OCI-LY7 (cell line): ENCODE data around the gene FOXL3. TPM values are rescaled to one million over a fixed set of nuclear protein-coding genes. Genes with fewer than 3 reads are reported as not detected.

ENCODE experiments used
- BruUV-seq: library from RNA; stranded (reverse); fragments of 400-500 nt; replicated peaks from 2 replicates; lab custom pipeline; 2021; lab: Mats Ljungman, UMichigan
- CTCF ChIA-PET: fragments of 300-600 bp; sonication (Branson Sonifier 250); formaldehyde crosslinking; loops from one replicate; lab custom pipeline; 2022; ENCODE audit warnings: antibody characterized with exemption; ENCODE audit not compliant: unreplicated experiment; lab: Charles Lee
- POLR2A ChIA-PET: fragments of 300-600 bp; sonication (Branson Sonifier 250); formaldehyde crosslinking; loops from one replicate; lab custom pipeline; 2022; ENCODE audit warnings: antibody characterized with exemption; lab: Charles Lee
- DNase-seq: peaks from one replicate; pipeline ENCODE4 v3.0.0-alpha.2; 2015; ENCODE audit warnings: low spot score
- H2AFZ ChIP-seq: fragments of 200-600 bp; sonication (generic), shearing (Covaris generic); 2 replicates; pipeline ENCODE4 v1.6.1; 2014; ENCODE audit warnings: mild to moderate bottlenecking, antibody characterized with exemption, low read length, moderate library complexity
- H3K27ac ChIP-seq: fragments of 200-600 bp; sonication (generic); 2 replicates; pipeline ENCODE4 v1.5.1; 2014; ENCODE audit warnings: mixed run types, low read depth, mild to moderate bottlenecking, moderate library complexity, low read length, inconsistent platforms; ENCODE audit not compliant: poor library complexity, severe bottlenecking
- H3K36me3 ChIP-seq: fragments of 200-600 bp; sonication (generic); 2 replicates; pipeline ENCODE4 v1.6.1; 2014; ENCODE audit warnings: mild to moderate bottlenecking, antibody characterized with exemption, low read length, moderate library complexity, mixed read lengths; ENCODE audit not compliant: insufficient read depth
- H3K4me1 ChIP-seq: fragments of 200-600 bp; sonication (generic); 2 replicates; pipeline ENCODE4 v1.5.1; 2014; ENCODE audit warnings: mild to moderate bottlenecking, low read length; ENCODE audit not compliant: insufficient read depth, poor library complexity, severe bottlenecking
- H3K4me2 ChIP-seq: fragments of 200-600 bp; sonication (generic); 2 replicates; pipeline ENCODE4 v1.6.1; 2014; ENCODE audit warnings: mild to moderate bottlenecking, low read length
- H3K4me3 ChIP-seq: fragments of 200-600 bp; sonication (generic); 2 replicates; pipeline ENCODE4 v1.5.1; 2014; ENCODE audit warnings: mild to moderate bottlenecking, low read depth, low read length; ENCODE audit not compliant: poor library complexity, severe bottlenecking
- H3K79me2 ChIP-seq: fragments of 200-600 bp; sonication (generic); 2 replicates; pipeline ENCODE4 v1.6.1; 2016; ENCODE audit warnings: low read depth, mild to moderate bottlenecking, low read length, moderate library complexity, mixed read lengths; ENCODE audit not compliant: insufficient read depth
- H3K9me2 ChIP-seq: fragments of 200-600 bp; sonication (generic); 2 replicates; pipeline ENCODE4 v1.6.1; 2016; ENCODE audit warnings: mild to moderate bottlenecking, low read length, mixed read lengths; ENCODE audit not compliant: insufficient read depth
- H3K9me3 ChIP-seq: fragments of 200-600 bp; sonication (generic); 2 replicates; pipeline ENCODE4 v1.6.1; 2014; ENCODE audit warnings: mild to moderate bottlenecking, mixed run types, low read length, mixed read lengths
- H4K20me1 ChIP-seq: fragments of 200-600 bp; sonication (generic); 2 replicates; pipeline ENCODE4 v1.6.1; 2014; ENCODE audit warnings: mild to moderate bottlenecking, antibody characterized with exemption, low read length, moderate library complexity, mixed read lengths; ENCODE audit not compliant: insufficient read depth
- CTCF ChIP-seq: fragments of 200-600 bp; sonication (generic); conservative IDR thresholded peaks from 2 replicates; pipeline ENCODE4 v1.5.1; 2014; ENCODE audit warnings: mild to moderate bottlenecking, antibody characterized with exemption, low read length, moderate library complexity, mixed read lengths
- EZH2phosphoT487 ChIP-seq: fragments of 200-600 bp; sonication (generic); IDR thresholded peaks from 2 replicates; pipeline ENCODE4 v1.6.1; 2018; ENCODE audit warnings: low read depth, borderline replicate concordance, mild to moderate bottlenecking, mixed run types, antibody characterized with exemption, low read length, moderate library complexity, mixed read lengths
- intact Hi-C: fragments of 100-400 bp; cut with micrococcal nuclease; formaldehyde crosslinking; loops from one replicate; pipeline ENCODE4 v1.10.0; 2022; ENCODE audit not compliant: unreplicated experiment
- total RNA-seq, 2 experiments: library from RNA; depleted of rRNA in 1 of 2; stranded (reverse); fragments of >200 nt in 1 of 2; shearing (Covaris generic) in 1 of 2; gene quantifications; 2 replicates each; pipeline ENCODE4 v1.2.3, GENCODE V29; 2014 to 2022

The FOXL3 gene
- total RNA-seq, 2 experiments from 2014 or later, result not detected

- no peak for DNase-seq
- intact Hi-C loops, result no loop called here
- Histone ChIP-seq H4K20me1 (no peaks in the 10 kb centered on the region), H3K79me2 (no peaks in the 10 kb centered on the region), H3K9me3 (no peaks in the 10 kb centered on the region), H2AFZ (no peak overlapping the region), H3K9me2 (no peaks in the 10 kb centered on the region), H3K4me2 (no peak overlapping the region), H3K27ac (no peak overlapping the region), H3K4me3 (no peak overlapping the region), H3K36me3 (no peaks in the 10 kb centered on the region), H3K4me1 (no peaks in the 10 kb centered on the region)
- BruUV-seq, result no TSS peak
- CTCF ChIA-PET, result no interaction called here
- no peak for TF ChIP-seq CTCF
- TF ChIP-seq EZH2phosphoT487, result no peak
- POLR2A ChIA-PET, result interaction anchor here (0.6 kb wide), 1 partner anchor 479 kb away, joined by 4 read pairs; no protein-coding TSS in a partner anchor
These were observed 11.5 kb downstream of the FOXL3 start for GRCh38 chr7:301291-302053.

GRCh38 chr7:302054-302992 lies 12.4 kb downstream of the FOXL3 start:
- no peaks in the 10 kb centered on the region for H3K4me1 ChIP-seq
- TF ChIP-seq EZH2phosphoT487 (no peak), CTCF (no peak)
- no peaks in the 10 kb centered on the region for H3K36me3 ChIP-seq
- no peak overlapping the region for H3K4me3 ChIP-seq
- H3K9me3 ChIP-seq, result no peaks in the 10 kb centered on the region
- H3K27ac ChIP-seq, result no peak overlapping the region
- H3K4me2 ChIP-seq, result no peak overlapping the region
- CTCF ChIA-PET, result no interaction called here
- DNase-seq, result no peak
- H2AFZ ChIP-seq, result no peak overlapping the region
- no TSS peak for BruUV-seq
- intact Hi-C loops, result no loop called here
- no peaks in the 10 kb centered on the region for H4K20me1 ChIP-seq
- no peaks in the 10 kb centered on the region for H3K9me2 ChIP-seq
- POLR2A ChIA-PET, result no interaction called here
- no peaks in the 10 kb centered on the region for H3K79me2 ChIP-seq
